22Rv1 (cell line): ENCODE data around the gene DHH.

Experiments
- H3K27ac ChIP-seq: fragments of 450-650 bp; 2 replicates; pipeline ENCODE4 v1.5.1; 2017
- ZFX ChIP-seq: fragments of 450-650 bp; IDR thresholded peaks from 2 replicates; pipeline ENCODE4 v1.6.1; 2017; ENCODE audit warnings: antibody characterized with exemption, borderline replicate concordance
- TF ChIP-seq, protein P1 (sequence below): fragments of 450-650 bp; IDR thresholded peaks from 2 replicates; pipeline ENCODE4 v1.5.1; 2017; ENCODE audit warnings: mild to moderate bottlenecking

The DHH gene

DNA sequence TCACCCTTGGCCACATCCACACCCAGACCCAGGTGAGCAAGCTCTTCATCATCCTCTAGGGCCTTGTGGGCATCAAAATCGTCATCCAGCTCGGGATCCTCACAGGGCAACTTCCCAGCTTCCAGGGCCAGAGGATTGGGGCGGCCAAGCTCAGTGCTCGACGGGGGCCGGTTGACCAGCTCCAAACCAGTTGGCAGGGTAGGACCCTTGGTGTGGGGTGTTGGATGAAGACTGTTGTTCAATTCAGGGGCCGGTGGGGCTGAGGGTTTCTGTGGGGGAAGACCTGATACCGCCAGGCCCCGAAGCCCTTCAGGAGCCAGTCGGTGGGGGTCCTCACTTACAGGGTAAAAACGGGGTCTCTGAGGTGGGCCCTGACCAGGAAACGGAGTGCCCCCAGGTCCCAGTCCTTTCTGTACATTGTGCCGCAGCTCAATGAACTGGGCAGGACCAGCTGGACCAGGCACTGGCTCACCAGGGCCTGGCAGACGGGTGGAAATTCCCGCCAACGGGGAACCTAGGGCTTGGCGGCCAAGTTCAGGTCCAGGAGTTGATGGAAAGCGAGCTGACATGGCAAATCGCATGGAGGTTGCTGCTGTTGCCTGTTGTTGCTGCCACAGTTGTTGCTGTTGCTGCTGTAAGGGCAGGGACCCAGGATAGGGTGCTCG, 56.2 kb downstream of the DHH start:
- no peak for TF ChIP-seq ZFX
- H3K27ac ChIP-seq, result no peak overlapping the region

DNA sequence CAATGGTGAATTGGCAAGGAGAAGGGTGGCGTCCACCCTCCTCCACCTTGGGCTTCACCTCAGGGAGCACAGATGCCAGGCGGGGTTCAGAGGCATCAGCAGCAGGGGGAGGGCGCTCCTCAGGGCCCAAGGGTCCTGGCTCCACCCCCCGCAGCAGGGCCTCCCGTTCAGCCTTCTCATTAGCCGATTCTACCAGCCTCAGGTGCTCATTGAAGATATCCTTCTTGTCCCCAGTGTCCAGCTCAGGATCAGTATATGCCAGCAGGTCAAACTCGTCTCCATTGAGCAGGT, 56.7 kb downstream of the DHH start:
- no peak overlapping the region for H3K27ac ChIP-seq
- TF ChIP-seq ZFX, result no peak
- TF ChIP-seq, protein P1, sequence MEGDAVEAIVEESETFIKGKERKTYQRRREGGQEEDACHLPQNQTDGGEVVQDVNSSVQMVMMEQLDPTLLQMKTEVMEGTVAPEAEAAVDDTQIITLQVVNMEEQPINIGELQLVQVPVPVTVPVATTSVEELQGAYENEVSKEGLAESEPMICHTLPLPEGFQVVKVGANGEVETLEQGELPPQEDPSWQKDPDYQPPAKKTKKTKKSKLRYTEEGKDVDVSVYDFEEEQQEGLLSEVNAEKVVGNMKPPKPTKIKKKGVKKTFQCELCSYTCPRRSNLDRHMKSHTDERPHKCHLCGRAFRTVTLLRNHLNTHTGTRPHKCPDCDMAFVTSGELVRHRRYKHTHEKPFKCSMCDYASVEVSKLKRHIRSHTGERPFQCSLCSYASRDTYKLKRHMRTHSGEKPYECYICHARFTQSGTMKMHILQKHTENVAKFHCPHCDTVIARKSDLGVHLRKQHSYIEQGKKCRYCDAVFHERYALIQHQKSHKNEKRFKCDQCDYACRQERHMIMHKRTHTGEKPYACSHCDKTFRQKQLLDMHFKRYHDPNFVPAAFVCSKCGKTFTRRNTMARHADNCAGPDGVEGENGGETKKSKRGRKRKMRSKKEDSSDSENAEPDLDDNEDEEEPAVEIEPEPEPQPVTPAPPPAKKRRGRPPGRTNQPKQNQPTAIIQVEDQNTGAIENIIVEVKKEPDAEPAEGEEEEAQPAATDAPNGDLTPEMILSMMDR, result no peak

DNA sequence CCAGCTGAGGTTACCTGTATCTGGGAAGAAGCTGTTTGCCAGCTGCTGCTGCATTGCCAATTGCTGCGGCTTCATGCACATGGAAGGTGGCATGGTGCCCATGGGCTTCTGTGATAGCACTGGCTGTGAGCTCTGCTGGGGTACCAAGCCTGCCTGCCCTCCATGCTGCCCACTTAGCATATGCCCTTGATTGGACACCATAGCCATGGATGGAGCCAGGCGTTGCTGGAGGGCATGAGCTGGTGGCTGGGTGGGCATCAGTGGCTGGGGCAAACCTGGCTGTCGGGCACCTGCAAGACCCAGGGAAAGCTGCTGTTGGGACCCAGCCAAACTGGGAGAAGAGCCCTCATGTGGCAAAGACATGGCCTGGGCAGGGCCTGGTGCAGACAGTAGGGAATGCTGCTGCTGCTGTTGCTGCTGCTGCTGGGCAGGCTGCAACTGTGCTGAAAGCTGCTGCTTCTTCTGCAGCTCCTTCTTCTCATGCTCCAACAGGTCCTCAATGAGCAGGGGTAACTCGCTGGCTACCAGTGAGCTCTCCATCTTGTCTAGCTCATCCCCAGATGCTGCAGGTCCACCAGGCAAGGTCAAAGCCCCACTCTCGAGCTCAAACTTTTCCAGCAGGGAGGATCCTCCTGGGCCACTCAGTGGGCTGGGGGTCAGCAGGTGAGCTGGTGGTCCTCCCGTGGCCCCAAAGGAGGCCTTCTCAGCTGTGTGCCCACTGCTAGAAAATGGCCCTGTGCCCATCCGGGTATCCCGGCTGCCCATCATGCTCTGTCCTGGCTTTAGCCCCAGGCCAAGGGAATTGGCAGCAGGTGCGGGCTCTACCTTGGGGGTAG, 57.3 kb downstream of the DHH start:
- no peak overlapping the region for H3K27ac ChIP-seq
- no peak for TF ChIP-seq ZFX
- TF ChIP-seq, protein P1, result no peak
